HEK293 (cell line): ENCODE results near the gene ANKRD23.

Experiments
- BCL6B ChIP-seq: fragments of 450-650 bp; formaldehyde crosslinking; IDR thresholded peaks from 2 replicates; pipeline ENCODE4 v1.5.1; 2017; ENCODE audit warnings: missing biosample characterization, missing genetic modification characterization
- GFI1B ChIP-seq: fragments of 450-650 bp; formaldehyde crosslinking; IDR thresholded peaks from 2 replicates; pipeline ENCODE4 v1.5.1; 2016; ENCODE audit warnings: missing biosample characterization, missing genetic modification characterization
- GLIS2 ChIP-seq: fragments of 450-650 bp; formaldehyde crosslinking; IDR thresholded peaks from 2 replicates; pipeline ENCODE4 v1.5.1; 2016; ENCODE audit warnings: missing biosample characterization, missing genetic modification characterization
- KLF10 ChIP-seq: fragments of 450-650 bp; IDR thresholded peaks from 2 replicates; pipeline ENCODE4 v1.5.1; 2018; ENCODE audit warnings: missing biosample characterization, mild to moderate bottlenecking, missing genetic modification characterization
- KLF16 ChIP-seq: fragments of 450-650 bp; formaldehyde crosslinking; IDR thresholded peaks from 2 replicates; pipeline ENCODE4 v1.5.1; 2017; ENCODE audit warnings: missing biosample characterization, missing genetic modification characterization
- KLF9 ChIP-seq: fragments of 450-650 bp; formaldehyde crosslinking; IDR thresholded peaks from 2 replicates; pipeline ENCODE4 v1.5.1; 2016; ENCODE audit warnings: missing biosample characterization, missing genetic modification characterization, low read depth
- OSR2 ChIP-seq: fragments of 450-650 bp; formaldehyde crosslinking; IDR thresholded peaks from 2 replicates; pipeline ENCODE4 v1.5.1; 2016; ENCODE audit warnings: missing biosample characterization, missing genetic modification characterization
- PBX3 ChIP-seq: sonication (generic); formaldehyde crosslinking; IDR thresholded peaks from 2 replicates; pipeline ENCODE4 v1.8.1; 2022; ENCODE audit warnings: mild to moderate bottlenecking, moderate library complexity, missing genetic modification reagents
- PRDM10 ChIP-seq: fragments of 450-650 bp; formaldehyde crosslinking; IDR thresholded peaks from 2 replicates; pipeline ENCODE4 v1.5.1; 2016; ENCODE audit warnings: missing biosample characterization, missing genetic modification characterization
- SALL2 ChIP-seq: fragments of 450-650 bp; formaldehyde crosslinking; IDR thresholded peaks from 2 replicates; pipeline ENCODE4 v1.5.0; 2017; ENCODE audit warnings: missing biosample characterization, mild to moderate bottlenecking, missing genetic modification characterization, borderline replicate concordance
- SCRT2 ChIP-seq: fragments of 450-650 bp; formaldehyde crosslinking; IDR thresholded peaks from 2 replicates; pipeline ENCODE4 v1.5.1; 2016; ENCODE audit warnings: missing biosample characterization, missing genetic modification characterization
- SP2 ChIP-seq: fragments of 450-650 bp; formaldehyde crosslinking; IDR thresholded peaks from 2 replicates; pipeline ENCODE4 v1.5.1; 2016; ENCODE audit warnings: missing biosample characterization, missing genetic modification characterization
- SP7 ChIP-seq: fragments of 450-650 bp; formaldehyde crosslinking; IDR thresholded peaks from 2 replicates; pipeline ENCODE4 v1.5.1; 2016; ENCODE audit warnings: missing biosample characterization, missing genetic modification characterization
- TRIM28 ChIP-seq: IDR thresholded peaks from 2 replicates; pipeline ENCODE4 v1.6.1; 2011; ENCODE audit warnings: low read length, control low read depth, borderline replicate concordance
- ZBTB1 ChIP-seq: fragments of 450-650 bp; formaldehyde crosslinking; IDR thresholded peaks from 2 replicates; pipeline ENCODE4 v1.5.1; 2016; ENCODE audit warnings: missing biosample characterization, missing genetic modification characterization
- ZBTB26 ChIP-seq: fragments of 450-650 bp; formaldehyde crosslinking; optimal IDR thresholded peaks from 2 replicates; pipeline ENCODE3; 2016; ENCODE audit warnings: missing biosample characterization, mild to moderate bottlenecking, missing genetic modification characterization
- ZBTB48 ChIP-seq: fragments of 450-650 bp; formaldehyde crosslinking; IDR thresholded peaks from 2 replicates; pipeline ENCODE4 v1.5.1; 2016; ENCODE audit warnings: missing biosample characterization, missing genetic modification characterization
- ZNF114 ChIP-seq: fragments of 450-650 bp; formaldehyde crosslinking; IDR thresholded peaks from 2 replicates; pipeline ENCODE4 v1.5.0; 2017; ENCODE audit warnings: missing biosample characterization, missing genetic modification characterization
- ZNF16 ChIP-seq: fragments of 450-650 bp; formaldehyde crosslinking; IDR thresholded peaks from 2 replicates; pipeline ENCODE4 v1.5.1; 2016; ENCODE audit warnings: low read depth, missing biosample characterization, missing genetic modification characterization
- ZNF202 ChIP-seq: fragments of 450-650 bp; formaldehyde crosslinking; IDR thresholded peaks from 2 replicates; pipeline ENCODE4 v1.5.1; 2016; ENCODE audit warnings: missing biosample characterization, missing genetic modification characterization, borderline replicate concordance
- ZNF311 ChIP-seq: fragments of 450-650 bp; formaldehyde crosslinking; IDR thresholded peaks from 2 replicates; pipeline ENCODE4 v1.5.1; 2017; ENCODE audit warnings: missing biosample characterization, missing genetic modification characterization, borderline replicate concordance
- ZNF473 ChIP-seq: fragments of 450-650 bp; formaldehyde crosslinking; IDR thresholded peaks from 2 replicates; pipeline ENCODE4 v1.5.1; 2017; ENCODE audit warnings: missing biosample characterization, missing genetic modification characterization
- ZNF488 ChIP-seq: fragments of 450-650 bp; formaldehyde crosslinking; IDR thresholded peaks from 2 replicates; pipeline ENCODE4 v1.5.1; 2016; ENCODE audit warnings: missing biosample characterization, missing genetic modification characterization
- ZNF561 ChIP-seq: fragments of 450-650 bp; IDR thresholded peaks from 2 replicates; pipeline ENCODE4 v1.5.1; 2018; ENCODE audit warnings: missing biosample characterization, missing genetic modification characterization, borderline replicate concordance
- ZNF654 ChIP-seq: fragments of 450-650 bp; formaldehyde crosslinking; IDR thresholded peaks from 2 replicates; pipeline ENCODE4 v1.5.1; 2016; ENCODE audit warnings: low read depth, missing biosample characterization, missing genetic modification characterization
- ZNF658 ChIP-seq: fragments of 450-650 bp; formaldehyde crosslinking; IDR thresholded peaks from 2 replicates; pipeline ENCODE4; 2016; ENCODE audit warnings: missing biosample characterization, missing genetic modification characterization
- ZNF664 ChIP-seq: fragments of 450-650 bp; formaldehyde crosslinking; IDR thresholded peaks from 2 replicates; pipeline ENCODE4 v1.5.1; 2016; ENCODE audit warnings: missing biosample characterization, missing genetic modification characterization
- ZNF692 ChIP-seq: fragments of 450-650 bp; formaldehyde crosslinking; IDR thresholded peaks from 2 replicates; pipeline ENCODE4 v1.5.1; 2016; ENCODE audit warnings: missing biosample characterization, missing genetic modification characterization
- ZNF747 ChIP-seq: fragments of 450-650 bp; formaldehyde crosslinking; IDR thresholded peaks from 2 replicates; pipeline ENCODE4 v1.5.1; 2016; ENCODE audit warnings: missing biosample characterization, missing genetic modification characterization

The ANKRD23 gene

GRCh38 chr2:96816127-96816835, 27.5 kb downstream of the ANKRD23 start, which contains the start of gene CNNM3 (continued):
- no peak for TF ChIP-seq ZNF114 (tag by site-specific recombination)
- no peak for TF ChIP-seq ZNF747 (tag by site-specific recombination)
- peak; percentile 76 for TF ChIP-seq SP2 (tag by site-specific recombination)
- TF ChIP-seq ZBTB26 (tag by site-specific recombination) = peak; percentile 73
- peak; percentile 16; the same call in 1 of the 2 replicates for TF ChIP-seq OSR2 (tag by site-specific recombination)
- no peak for TF ChIP-seq KLF16 (tag by site-specific recombination)
- no peak for TF ChIP-seq ZNF202 (tag by site-specific recombination)
- TF ChIP-seq ZBTB1 (tag by site-specific recombination) = no peak
- no peak for TF ChIP-seq ZNF311
- TF ChIP-seq ZNF561 (tag by site-specific recombination) = peak; percentile 55; the same call in 1 of the 2 replicates
- TF ChIP-seq ZNF488 (tag by site-specific recombination) = no peak
- peak; percentile 43; the same call in 1 of the 2 replicates for TF ChIP-seq ZNF692 (tag by site-specific recombination)
- no peak for TF ChIP-seq GFI1B (tag by site-specific recombination)
- no peak for TF ChIP-seq SP7 (tag by site-specific recombination)
- TF ChIP-seq KLF10 (tag by site-specific recombination) = peak; percentile 59; the same call in 1 of the 2 replicates
- no peak for TF ChIP-seq ZNF654 (tag by site-specific recombination)
- TF ChIP-seq TRIM28 = no peak; the same call in 1 of the 2 replicates
- peak; percentile 92 for TF ChIP-seq PRDM10
- no peak for TF ChIP-seq ZNF473 (tag by site-specific recombination)
- peak; percentile 62; the same call in 1 of the 2 replicates for TF ChIP-seq PBX3 (CRISPR knock-in tag)
- no peak for TF ChIP-seq ZNF658 (tag by site-specific recombination)
- TF ChIP-seq ZNF16 = no peak
- TF ChIP-seq GLIS2 = peak; percentile 91
- no peak for TF ChIP-seq ZNF664 (tag by site-specific recombination)
- TF ChIP-seq BCL6B (tag by site-specific recombination) = no peak
- no peak for TF ChIP-seq SALL2
- TF ChIP-seq SCRT2 (tag by site-specific recombination) = peak; percentile 77
- no peak for TF ChIP-seq ZBTB48 (tag by site-specific recombination)
- peak; percentile 67 for TF ChIP-seq KLF9 (tag by site-specific recombination)
